HUES48 (cell line): ENCODE data around the gene SMAGP.
A peak's percentile ranks its signal among the peaks of the same experiment; 100 is the strongest.
"Not testable (repeated sequence)": the region's sequence is repeated elsewhere in the genome, so short reads cannot be mapped to it uniquely, and the experiment has no call there.

Experiments used
- H3K27ac ChIP-seq: one replicate; pipeline ENCODE4 v1.7.0; 2013; ENCODE audit warnings: low read depth, low read length, inconsistent platforms
- H3K27me3 ChIP-seq: 2 replicates; pipeline ENCODE4 v1.6.1; 2013; ENCODE audit warnings: mild to moderate bottlenecking, low read length; ENCODE audit not compliant: control insufficient read depth, insufficient read depth
- H3K36me3 ChIP-seq: 2 replicates; pipeline ENCODE4 v1.6.1; 2013; ENCODE audit warnings: low read length; ENCODE audit not compliant: control insufficient read depth, insufficient read depth
- H3K4me1 ChIP-seq: 2 replicates; pipeline ENCODE4 v1.6.1; 2013; ENCODE audit warnings: mild to moderate bottlenecking, low read length; ENCODE audit not compliant: control insufficient read depth, insufficient read depth
- H3K4me3 ChIP-seq: 2 replicates; pipeline ENCODE4 v1.5.1; 2013; ENCODE audit warnings: mild to moderate bottlenecking, low read depth, low read length
- H3K9ac ChIP-seq: 2 replicates; pipeline ENCODE4 v1.6.1; 2013; ENCODE audit warnings: mild to moderate bottlenecking, low read depth, low read length, moderate library complexity
- H3K9me3 ChIP-seq: 2 replicates; pipeline ENCODE4 v1.6.1; 2013; ENCODE audit warnings: low read length; ENCODE audit not compliant: control insufficient read depth, insufficient read depth

Gene SMAGP

DNA sequence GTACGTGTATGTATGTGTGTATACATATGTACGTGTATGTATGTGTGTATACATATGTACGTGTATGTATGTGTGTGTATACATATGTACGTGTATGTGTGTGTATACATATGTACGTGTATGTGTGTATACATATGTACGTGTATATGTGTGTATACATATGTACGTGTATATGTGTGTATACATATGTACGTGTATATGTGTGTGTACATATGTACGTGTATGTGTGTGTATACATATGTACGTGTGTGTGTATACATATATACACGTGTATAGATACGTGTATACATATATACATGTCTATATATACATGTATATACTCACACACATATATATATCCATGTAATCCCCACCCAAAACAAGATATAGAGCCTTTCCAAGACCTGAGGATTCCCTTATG lies 50.4 kb downstream of the SMAGP start:
- peaks cover 23% of the 10 kb centered on the region for H3K4me1 ChIP-seq
- H3K9me3 ChIP-seq, H3K4me3 ChIP-seq: not testable (repeated sequence)

GRCh38 chr12:51219322-51219721 lies 50.9 kb downstream of the SMAGP start:
- H3K4me3 ChIP-seq, result peak overlapping the region; percentile 69
- no peaks in the 10 kb centered on the region for H3K36me3 ChIP-seq
- peak overlapping the region; percentile 95 for H3K27ac ChIP-seq
- no peaks in the 10 kb centered on the region for H3K27me3 ChIP-seq
- no peaks in the 10 kb centered on the region for H3K9me3 ChIP-seq
- H3K9ac ChIP-seq, result no peak overlapping the region
- peaks cover 23% of the 10 kb centered on the region for H3K4me1 ChIP-seq

More for the DNA sequence above, 50.4 kb downstream of the SMAGP start:
- H3K36me3 ChIP-seq, H3K9ac ChIP-seq, H3K27me3 ChIP-seq, H3K27ac ChIP-seq: not testable (repeated sequence)

GRCh38 chr12:51218607-51219161 lies 51.5 kb downstream of the SMAGP start:
- H3K36me3 ChIP-seq, result no peaks in the 10 kb centered on the region
- peak overlapping the region; percentile 69 for H3K4me3 ChIP-seq
- peak overlapping the region; percentile 95 for H3K27ac ChIP-seq
- no peaks in the 10 kb centered on the region for H3K9me3 ChIP-seq
- peak overlapping the region; percentile 88 for H3K9ac ChIP-seq
- no peaks in the 10 kb centered on the region for H3K27me3 ChIP-seq
- peaks cover 23% of the 10 kb centered on the region for H3K4me1 ChIP-seq

DNA sequence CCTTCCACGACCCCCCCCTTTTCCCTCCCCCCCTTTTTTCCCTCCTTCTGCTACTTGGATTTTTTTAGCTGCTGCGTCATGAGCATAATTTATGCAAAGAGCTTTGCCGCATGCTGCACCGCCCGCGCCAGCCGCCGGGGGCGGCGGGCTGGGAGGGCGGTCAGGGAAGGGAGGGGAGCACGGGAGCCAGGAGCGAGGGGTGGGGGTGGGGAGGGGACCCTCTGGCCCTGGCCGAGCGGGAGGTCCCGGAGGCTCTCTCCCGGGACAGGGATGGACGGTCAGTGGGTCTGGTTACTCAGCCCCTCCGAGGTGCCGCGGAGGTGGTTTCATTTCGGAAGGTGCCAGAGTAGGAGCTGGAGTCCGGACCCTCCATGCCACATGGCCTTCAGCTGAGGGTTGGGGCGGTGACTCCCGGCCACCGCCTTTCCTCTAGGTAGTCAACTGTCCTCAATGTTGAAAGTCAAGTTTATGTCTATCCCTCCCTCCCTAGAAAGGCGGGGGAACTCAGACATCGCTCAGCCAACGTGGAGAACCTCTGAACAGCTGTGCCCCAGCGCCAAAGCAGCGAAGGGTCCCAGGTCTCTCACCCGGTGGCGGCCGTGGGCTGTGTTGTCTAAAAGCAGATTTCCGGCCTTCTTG lies 52.1 kb downstream of the SMAGP start, which contains the start of gene POU6F1:
POU6F1 (minus strand) TSS at position 95 of the 639 bp plus-strand sequence. CDS start 11,226 bp downstream, outside the sequence.
- H3K4me3 ChIP-seq, result peak within 1 kb of the TSS; percentile 69
- H3K27me3 ChIP-seq, result no peaks in the 10 kb centered on the region
- H3K36me3 ChIP-seq, result no peaks in the 10 kb centered on the region
- peaks cover 23% of the 10 kb centered on the region for H3K4me1 ChIP-seq
- H3K27ac ChIP-seq, result peak within 1 kb of the TSS; percentile 95
- H3K9me3 ChIP-seq, result no peaks in the 10 kb centered on the region
- peak within 1 kb of the TSS; percentile 88 for H3K9ac ChIP-seq

DNA sequence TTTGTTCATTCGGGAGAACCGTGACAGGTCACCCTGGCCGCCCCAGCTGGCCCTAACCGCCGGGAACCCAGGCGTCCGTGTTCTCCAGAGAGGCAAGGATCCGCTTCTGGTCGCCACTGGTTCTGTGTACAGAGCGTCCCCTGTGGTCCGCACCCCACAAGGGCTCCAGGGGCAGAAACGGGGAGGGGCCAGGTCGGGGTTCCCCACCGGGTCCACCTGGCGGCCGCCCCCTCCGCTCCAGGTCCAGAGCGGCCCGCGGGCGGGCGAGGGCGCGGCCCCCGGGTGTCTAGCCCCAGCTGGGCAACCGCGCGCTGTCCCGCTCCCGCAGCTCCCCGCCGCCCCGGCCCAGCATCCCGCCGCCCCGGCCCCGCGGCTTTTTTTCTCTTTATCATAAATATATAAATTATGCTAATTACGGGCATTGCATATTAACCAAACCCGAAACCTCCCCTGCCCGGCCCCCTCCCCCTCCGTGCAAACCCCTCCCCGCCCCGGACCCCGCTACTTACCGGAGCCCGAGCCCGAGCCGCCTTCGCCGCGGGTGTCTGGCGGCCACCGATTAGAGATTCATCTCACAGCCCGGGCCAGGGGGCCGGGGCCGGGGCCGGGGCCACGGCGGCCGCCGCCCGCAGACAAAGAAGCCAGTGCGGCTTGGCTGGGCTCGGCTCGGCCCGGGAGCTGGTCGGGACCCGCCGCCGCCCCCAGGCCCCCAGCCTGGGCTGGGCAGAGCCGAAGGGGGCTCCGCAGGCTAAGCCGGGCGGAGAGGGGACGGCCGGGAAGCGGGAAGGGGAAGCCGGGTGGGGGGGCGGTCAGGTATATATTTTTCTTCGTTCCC lies 52.9 kb downstream of the SMAGP start:
- H3K9me3 ChIP-seq, result no peaks in the 10 kb centered on the region
- H3K27ac ChIP-seq, result peak overlapping the region; percentile 95
- no peaks in the 10 kb centered on the region for H3K27me3 ChIP-seq
- H3K9ac ChIP-seq, result peak overlapping the region; percentile 74; the same call in 1 of the 2 replicates
- peaks cover 23% of the 10 kb centered on the region for H3K4me1 ChIP-seq
- peak overlapping the region; percentile 69 for H3K4me3 ChIP-seq
- H3K36me3 ChIP-seq, result no peaks in the 10 kb centered on the region

DNA sequence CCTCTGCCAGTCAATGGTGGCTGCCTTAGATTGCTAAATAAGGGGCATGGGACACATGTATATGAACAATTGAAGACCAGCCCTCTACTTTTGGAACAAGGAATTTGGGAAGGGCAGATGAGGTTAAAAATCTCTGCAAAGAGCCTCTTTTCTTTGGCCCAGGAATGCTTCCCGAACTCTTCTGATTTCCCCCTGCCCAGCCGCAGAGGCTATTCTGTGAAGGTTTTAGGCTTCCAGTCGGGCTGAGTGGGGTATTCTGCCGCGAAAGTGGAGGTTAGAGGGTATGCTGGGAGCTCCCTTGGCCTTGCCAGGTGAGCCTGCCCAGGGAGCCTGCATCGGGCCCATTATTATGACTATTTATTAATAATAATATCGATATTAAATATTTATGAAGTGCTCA lies 53.6 kb downstream of the SMAGP start:
- peak overlapping the region; percentile 95 for H3K27ac ChIP-seq
- H3K4me1 ChIP-seq, result peaks cover 23% of the 10 kb centered on the region
- no peak overlapping the region; the same call in 1 of the 2 replicates for H3K9ac ChIP-seq

GRCh38 chr12:51214895-51215294 lies 55.3 kb downstream of the SMAGP start:
- no peaks in the 10 kb centered on the region for H3K9me3 ChIP-seq
- no peaks in the 10 kb centered on the region for H3K36me3 ChIP-seq
- H3K9ac ChIP-seq, result no peak overlapping the region
- H3K27ac ChIP-seq, result no peak overlapping the region
- peaks cover 23% of the 10 kb centered on the region for H3K4me1 ChIP-seq
- no peaks in the 10 kb centered on the region for H3K27me3 ChIP-seq
- H3K4me3 ChIP-seq, result no peak overlapping the region

More for the DNA sequence above, 53.6 kb downstream of the SMAGP start:
- Histone ChIP-seq H3K4me3 (peak overlapping the region; percentile 69), H3K27me3 (no peaks in the 10 kb centered on the region), H3K36me3 (no peaks in the 10 kb centered on the region), H3K9me3 (no peaks in the 10 kb centered on the region)

- H3K9me3 ChIP-seq, result no peaks in the 10 kb centered on the region
- no peak overlapping the region for H3K27ac ChIP-seq
- no peaks in the 10 kb centered on the region for H3K4me1 ChIP-seq
- H3K27me3 ChIP-seq, result no peaks in the 10 kb centered on the region
- no peaks in the 10 kb centered on the region for H3K36me3 ChIP-seq
- H3K9ac ChIP-seq, result no peak overlapping the region
- H3K4me3 ChIP-seq, result no peak overlapping the region
These were observed 59.4 kb downstream of the SMAGP start for GRCh38 chr12:51210690-51211395.

GRCh38 chr12:51209259-51209658 lies 61.0 kb downstream of the SMAGP start:
- no peak overlapping the region for H3K27ac ChIP-seq

DNA sequence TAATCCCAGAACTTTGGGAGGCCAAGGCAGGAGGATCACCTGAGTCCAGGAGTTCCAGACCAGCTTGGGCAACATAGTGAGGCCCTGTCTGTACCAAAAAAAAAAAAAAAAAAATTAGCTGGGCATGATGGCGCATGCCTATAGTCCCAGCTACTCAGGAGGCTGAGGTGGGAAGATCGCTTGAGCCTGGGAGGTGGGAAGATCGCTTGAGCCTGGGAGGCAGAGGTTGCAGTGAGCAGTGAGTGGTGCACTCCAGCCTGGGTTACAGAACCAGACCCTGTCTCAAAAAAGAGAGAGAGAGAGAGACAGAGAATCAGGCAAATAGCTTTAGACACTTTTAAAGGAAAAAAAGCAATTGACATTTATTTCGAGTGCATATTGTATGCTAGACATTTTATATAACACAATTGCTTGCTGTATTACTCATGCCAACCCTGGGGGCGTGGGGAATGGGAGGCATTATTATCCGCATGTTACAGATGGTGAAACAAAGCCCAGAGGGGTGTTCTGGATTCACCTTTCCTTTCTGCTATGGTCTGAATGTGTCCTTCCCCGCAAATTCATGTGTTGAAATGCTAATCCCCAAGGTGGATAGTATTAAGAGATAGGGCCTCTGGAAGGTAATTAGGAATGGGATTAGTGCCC lies 62.1 kb downstream of the SMAGP start:
- no peak overlapping the region for H3K9ac ChIP-seq
- no peaks in the 10 kb centered on the region for H3K4me1 ChIP-seq

More at GRCh38 chr12:51209259-51209658, 61.0 kb downstream of the SMAGP start:
- Histone ChIP-seq H3K4me1 (no peaks in the 10 kb centered on the region), H3K27me3 (no peaks in the 10 kb centered on the region), H3K4me3 (no peak overlapping the region), H3K9me3 (no peaks in the 10 kb centered on the region), H3K36me3 (no peaks in the 10 kb centered on the region), H3K9ac (no peak overlapping the region)

More for the DNA sequence above, 62.1 kb downstream of the SMAGP start:
- no peaks in the 10 kb centered on the region for H3K27me3 ChIP-seq
- no peaks in the 10 kb centered on the region for H3K9me3 ChIP-seq
- H3K27ac ChIP-seq, result no peak overlapping the region
- no peak overlapping the region for H3K4me3 ChIP-seq
- H3K36me3 ChIP-seq, result 0 out of 2 replicates have a peak, but pooled peaks cover 2% of the 10 kb centered on the region
